Hepatocyte (in vitro differentiated cells): Measurements from ENCODE around the gene FNIP2.

Source experiments
- EZH2 ChIP-seq: fragments of 200-600 bp; sonication (generic); IDR thresholded peaks from 2 replicates; pipeline ENCODE4 v1.6.1; 2016; ENCODE audit warnings: antibody characterized with exemption, mild to moderate bottlenecking, borderline replicate concordance
- TF ChIP-seq, protein P1 (sequence below): fragments of 200-600 bp; sonication (generic); IDR thresholded peaks from 2 replicates; pipeline ENCODE4 v1.5.1; 2016; ENCODE audit warnings: antibody characterized with exemption, mild to moderate bottlenecking; ENCODE audit not compliant: poor library complexity

DNA sequence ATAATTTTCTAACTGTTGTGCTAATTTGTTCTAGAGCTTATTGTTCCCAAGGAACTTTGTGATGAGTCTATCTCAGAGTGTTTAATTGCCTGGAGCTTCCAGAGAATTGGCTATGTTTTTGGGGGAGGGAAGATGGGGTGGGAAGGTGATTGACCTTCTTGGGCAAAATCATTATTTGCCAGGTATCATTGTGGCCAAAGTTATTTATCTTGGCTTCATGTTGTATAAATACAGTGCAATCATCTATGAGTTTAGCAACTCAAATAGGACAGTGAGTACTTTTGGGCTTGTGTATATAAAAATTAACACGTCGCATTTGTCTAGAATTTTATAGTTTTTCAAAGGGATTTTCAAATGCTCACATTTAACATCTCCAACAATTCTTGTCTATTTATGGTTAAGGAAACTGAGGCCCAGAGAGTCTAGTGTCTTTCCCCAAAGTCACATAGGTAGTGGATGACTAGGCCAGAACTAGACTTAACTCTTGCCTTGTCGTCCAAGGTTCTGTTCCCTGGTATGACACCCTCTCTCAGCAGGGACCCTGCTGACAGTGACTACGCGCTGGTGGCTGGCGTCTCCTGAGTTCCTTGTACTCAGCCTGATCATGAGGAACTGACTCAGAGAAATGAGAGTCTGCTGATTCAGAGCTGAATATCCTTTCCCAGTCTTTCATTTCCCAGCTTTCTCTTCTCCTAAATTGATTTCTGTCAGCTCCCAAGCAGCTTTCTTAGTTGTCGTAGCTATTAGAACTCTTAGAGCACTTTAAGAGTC, 27.7 kb downstream of the FNIP2 start:
- TF ChIP-seq, protein P1, sequence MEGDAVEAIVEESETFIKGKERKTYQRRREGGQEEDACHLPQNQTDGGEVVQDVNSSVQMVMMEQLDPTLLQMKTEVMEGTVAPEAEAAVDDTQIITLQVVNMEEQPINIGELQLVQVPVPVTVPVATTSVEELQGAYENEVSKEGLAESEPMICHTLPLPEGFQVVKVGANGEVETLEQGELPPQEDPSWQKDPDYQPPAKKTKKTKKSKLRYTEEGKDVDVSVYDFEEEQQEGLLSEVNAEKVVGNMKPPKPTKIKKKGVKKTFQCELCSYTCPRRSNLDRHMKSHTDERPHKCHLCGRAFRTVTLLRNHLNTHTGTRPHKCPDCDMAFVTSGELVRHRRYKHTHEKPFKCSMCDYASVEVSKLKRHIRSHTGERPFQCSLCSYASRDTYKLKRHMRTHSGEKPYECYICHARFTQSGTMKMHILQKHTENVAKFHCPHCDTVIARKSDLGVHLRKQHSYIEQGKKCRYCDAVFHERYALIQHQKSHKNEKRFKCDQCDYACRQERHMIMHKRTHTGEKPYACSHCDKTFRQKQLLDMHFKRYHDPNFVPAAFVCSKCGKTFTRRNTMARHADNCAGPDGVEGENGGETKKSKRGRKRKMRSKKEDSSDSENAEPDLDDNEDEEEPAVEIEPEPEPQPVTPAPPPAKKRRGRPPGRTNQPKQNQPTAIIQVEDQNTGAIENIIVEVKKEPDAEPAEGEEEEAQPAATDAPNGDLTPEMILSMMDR: no peak
- no peak for TF ChIP-seq EZH2
